Stimulated activated CD4-positive, alpha-beta T cell treated with anti-CD3 and anti-CD28 coated beads, Interleukin-4, amount 100 ng/mL, for 4 hours (primary cell): ENCODE data around the gene PRR18.

Experiments
- DNase-seq, 2 experiments: peaks; one replicate each; pipeline ENCODE4 v3.0.0-alpha.2; 2020

Gene PRR18

DNA sequence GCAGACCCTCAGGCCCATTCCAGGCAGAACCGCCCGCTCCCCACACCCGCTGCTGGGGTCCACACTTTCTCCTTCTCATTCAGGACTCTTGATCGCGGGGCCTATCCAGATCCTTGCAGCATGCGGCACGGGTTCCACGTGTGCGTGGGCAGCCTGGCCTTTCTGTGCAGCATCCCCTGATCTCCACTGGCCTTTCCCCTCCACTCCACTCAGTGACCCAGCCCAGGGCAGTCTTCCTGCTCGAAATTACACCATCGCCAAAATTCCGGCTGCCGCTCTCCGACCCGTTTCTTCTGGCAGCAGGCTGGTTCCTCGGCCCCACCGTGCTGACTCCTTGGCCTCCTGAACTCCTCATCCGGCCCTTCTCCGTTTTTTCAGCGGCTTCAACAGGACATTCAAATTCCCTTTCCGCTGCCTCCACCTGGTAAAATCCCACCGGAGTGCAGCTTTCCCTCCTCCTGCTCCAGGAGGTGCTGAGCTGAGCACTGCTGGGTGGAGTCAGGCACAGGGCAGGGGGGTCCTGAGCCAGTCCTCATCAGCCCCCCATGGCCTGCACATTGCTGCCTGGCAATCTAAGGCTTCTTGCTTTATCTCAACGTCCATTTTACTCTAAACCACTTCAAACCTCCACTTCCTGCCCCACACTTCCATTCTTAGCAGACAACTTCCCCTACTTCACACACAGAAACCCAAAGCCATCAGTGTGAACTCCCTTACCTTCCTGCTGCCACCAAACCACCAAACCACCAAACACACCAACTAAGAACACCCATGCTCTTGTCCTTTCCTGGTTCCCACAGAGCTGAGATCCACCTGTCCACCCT lies 25.2 kb upstream of the PRR18 start:
- no peak for DNase-seq

DNA sequence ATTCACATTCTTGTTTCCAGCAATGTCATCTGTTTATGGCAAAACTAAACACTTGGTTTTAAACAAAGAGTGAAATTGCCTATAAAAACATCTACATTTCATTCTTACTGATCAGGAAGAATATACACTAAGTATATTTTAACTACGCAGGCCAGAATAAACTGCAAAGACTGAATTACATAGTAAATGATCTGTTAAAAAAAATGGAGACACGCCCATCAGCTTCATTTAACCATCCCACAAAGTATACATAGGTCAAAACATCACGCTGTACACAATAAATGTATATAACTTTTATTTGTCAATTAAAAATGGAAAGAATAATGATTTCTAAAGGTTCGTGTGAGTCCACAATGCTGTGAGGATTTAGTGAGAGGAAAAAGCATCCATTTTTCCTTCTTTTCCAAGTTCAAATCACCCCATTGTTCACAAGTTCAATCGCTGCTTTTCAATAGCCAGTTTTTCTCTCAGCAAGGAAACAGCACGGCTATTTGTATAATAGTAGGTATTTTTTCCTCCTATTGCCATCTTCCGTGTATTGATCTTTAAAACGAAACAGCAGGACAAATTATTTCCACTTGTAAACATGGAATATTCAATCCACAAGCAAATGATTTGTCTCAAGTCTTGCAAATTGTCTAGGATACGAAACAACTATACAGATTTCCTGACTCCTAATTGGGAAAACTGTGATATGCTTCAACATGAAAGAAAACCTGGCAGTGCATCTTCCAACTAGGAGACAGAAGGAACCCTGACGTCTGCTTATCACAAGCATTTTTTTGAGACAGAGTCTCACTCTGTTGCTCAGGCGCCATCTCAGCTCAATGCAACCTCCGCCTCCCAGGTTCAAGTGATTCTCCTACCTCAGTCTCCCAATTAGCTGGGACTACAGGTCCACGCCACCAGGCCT lies 23.6 kb upstream of the PRR18 start:
- DNase-seq, result no peak

DNA sequence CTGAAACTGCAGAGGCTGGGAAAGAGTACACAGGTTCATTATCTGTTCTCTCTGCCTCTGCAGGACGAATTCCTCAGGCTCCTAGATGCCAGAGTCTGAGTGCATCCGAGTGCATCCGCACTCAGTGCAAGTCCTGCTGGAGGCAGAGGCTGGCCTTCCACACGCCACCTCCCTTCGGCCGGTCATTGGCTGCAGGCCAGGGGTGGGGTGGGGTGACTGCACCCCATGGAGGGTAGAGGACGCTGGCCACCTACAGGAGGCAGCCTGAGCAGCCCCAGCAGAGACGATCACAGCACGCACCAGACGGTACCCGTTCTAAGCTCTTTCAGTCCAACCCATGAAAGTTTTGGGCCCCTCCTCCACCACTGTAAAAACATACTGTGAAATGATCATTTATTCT lies 22.4 kb upstream of the PRR18 start:
- no peak for DNase-seq

DNA sequence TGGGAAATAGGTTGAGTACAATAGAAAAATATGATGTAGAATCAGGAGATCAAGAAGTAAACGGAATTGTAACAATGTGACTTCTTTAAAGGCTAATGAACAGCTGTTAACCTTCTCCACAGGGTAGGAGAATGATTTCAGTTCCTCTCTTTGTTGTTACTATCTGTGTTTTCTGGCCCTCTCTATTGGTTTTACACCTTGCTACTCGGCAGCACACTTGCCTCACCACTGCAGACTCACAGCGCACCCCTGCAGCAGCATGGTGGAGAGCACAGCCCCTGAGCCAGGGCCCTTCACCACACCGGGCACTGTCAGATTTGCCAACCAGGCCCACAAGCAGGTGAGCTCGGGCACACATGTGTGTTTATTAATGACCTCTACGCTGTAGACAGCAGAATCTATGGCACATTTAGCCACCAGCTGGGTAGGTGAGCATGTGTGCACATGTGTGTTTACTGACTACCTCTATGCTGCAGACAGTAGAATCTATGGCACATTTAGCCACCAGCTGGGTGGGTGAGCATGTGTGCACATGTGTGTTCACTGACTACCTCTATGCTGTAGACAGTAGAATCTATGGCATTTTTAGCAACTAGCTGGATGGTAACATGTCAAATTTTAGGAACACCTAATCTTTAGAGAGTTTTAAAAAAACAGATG lies 17.3 kb upstream of the PRR18 start:
- DNase-seq, result no peak

DNA sequence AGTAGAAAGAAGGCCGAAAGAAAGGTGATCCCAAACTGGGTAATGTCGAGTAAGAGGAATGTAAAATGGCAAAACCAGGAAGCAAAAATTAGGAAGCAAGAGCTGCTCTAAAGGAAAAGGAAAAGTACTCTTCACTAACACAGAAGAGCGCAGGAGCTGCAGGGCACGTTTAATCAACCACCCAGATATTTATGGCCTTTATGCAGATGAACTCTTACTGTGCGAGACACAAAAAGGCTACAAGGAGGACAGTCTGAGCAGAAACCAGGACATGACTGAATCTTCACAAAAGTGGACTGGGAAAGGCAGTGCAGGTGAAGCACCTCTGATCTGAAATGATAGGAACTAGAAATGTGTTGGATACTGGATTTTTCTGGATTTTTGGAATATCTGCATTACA lies 15.2 kb upstream of the PRR18 start:
- no peak for DNase-seq

DNA sequence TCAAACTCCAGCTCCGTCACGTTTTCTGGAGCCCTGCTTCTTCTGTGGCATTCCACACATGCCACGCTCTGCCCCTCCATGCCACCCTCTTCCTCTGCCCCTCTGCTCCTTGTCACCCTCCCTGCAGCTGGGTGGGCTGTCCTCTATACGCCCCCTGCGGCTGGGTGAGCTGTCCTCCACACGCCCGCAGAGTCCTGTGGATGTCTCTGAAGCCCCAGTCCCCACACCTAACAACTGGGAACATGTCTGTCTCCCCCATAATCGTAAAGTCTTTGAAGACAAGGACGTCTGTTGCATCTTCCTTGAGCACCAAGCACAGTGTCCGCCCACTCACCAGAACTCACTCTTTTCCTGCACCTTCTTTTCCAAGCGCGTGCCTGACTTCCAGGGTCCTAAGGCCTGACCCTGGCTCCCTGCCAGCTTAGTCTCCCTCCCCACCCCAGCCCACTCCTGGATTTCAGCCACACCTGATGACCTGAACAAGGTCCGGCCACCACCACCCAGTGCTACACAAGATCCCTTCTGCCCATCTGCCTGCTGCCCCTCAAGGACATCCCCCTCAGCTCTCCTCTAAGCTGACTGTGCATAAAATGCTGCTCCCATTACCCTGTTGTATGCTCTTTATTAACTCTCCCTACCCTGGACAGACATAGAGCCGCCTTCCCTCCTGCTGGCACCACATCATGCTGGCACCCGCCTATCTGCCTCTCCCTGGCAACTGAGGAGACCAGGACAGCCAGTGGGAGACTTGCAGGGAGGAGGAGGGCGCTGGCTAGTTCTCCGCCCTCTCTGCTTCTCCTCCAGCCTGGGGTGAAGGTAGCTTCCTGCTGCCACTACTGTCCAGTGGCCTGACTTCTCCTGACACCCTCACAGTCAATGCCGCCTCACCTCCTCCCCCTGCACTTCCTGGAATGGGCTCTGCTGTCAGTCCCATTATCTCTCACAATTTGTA lies 10.7 kb upstream of the PRR18 start:
- DNase-seq, result no peak

DNA sequence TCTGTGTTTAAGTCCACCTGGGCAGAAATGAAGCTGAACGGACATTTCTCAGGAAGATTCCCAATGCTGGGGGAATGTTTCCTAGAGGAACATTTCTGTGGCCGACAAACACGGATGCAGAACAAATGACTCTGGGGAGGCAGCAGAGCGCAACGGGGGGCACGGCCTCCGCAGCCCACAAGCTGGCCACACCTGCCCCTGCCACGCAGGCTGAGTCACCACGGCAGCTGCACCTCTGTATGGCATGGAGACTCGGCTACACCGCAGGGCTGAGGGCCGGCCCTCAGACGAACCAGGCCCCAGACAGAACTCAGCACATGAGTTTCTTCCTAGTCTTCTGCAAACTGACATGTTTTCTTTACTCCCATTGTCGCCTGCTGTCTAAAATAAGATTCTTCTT lies 10.0 kb upstream of the PRR18 start:
- DNase-seq, result no peak

DNA sequence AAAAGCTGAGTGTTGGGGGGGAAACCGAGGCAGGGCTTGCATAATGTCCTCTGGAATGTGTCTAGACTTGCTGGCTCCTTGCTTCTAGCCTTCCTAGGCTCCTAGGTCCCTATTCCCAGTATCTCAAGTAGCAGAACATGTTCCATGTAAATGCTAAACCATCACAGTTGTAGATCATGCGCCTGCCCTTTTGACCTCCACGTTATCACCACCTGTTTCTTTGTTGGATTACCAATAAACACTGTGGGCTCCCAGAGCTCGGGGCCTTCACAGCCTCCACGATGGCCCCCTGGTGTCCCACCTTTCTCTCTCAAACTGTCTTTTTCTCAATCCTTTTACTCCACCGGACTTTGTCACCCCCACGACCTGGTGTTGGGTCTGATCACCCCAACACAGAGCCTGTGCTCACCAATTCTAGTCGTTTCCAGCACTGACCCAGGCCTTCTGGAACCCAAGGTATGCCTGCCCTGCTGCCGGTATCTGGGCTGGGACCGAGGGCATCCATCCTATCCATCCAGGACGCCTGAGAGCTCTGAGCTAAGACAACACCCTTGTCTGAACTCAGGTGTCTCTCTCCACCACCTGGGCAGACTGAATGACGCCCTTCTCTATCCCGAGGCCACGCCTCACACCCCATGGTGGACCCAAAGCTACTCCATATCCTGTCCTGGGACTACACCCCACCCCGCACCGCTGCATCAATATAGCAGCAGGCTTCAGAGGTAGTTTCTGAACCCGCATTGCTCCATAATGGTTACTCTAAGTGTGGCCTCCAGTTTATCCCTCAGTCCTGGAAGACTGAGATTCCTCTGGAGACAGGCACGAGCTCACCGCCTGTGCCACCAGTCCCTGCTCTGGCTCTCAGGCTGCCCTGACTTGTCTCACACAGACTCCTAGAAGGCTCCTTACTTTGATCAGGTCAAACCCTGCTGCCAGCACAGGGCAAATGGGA lies 9.3 kb upstream of the PRR18 start:
- DNase-seq, result no peak

DNA sequence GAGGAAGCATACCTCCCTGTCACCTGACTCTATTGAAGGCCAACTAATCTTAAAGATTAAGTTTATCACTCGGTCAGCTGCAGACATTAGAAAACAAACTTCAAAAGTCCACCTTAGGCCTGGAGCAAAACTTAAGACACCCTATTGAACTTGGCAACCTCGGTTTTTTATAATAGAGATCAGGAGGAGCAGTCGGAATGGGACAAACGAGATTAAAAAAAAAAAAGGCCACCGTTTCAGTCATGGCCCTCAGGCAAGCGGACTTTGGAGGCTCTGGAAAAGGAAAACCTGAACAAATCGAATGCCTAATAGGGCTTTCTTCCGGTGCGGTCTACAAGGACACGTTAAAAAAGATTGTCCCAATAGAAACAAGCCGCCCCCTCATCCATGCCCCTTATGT lies 7.2 kb upstream of the PRR18 start:
- no peak for DNase-seq

DNA sequence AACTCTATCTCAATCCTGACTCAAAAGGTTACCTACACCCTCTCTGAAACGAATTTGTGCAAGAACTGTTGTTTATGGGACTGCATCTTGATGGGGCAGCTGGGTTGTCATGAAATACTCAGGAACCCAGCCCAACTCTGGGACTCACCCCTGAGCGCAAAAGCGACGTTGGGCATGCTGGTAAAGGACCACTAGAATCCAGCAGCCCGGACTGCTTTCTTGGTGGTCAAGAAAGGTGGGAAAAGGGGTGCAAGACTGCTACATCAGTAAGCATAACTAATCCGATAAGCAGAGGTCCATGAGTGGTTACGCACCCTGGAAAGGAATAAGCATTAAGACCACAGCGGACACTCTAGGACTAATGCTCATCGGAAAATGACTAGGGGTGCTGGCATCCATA lies 6.3 kb upstream of the PRR18 start:
- DNase-seq, result no peak

DNA sequence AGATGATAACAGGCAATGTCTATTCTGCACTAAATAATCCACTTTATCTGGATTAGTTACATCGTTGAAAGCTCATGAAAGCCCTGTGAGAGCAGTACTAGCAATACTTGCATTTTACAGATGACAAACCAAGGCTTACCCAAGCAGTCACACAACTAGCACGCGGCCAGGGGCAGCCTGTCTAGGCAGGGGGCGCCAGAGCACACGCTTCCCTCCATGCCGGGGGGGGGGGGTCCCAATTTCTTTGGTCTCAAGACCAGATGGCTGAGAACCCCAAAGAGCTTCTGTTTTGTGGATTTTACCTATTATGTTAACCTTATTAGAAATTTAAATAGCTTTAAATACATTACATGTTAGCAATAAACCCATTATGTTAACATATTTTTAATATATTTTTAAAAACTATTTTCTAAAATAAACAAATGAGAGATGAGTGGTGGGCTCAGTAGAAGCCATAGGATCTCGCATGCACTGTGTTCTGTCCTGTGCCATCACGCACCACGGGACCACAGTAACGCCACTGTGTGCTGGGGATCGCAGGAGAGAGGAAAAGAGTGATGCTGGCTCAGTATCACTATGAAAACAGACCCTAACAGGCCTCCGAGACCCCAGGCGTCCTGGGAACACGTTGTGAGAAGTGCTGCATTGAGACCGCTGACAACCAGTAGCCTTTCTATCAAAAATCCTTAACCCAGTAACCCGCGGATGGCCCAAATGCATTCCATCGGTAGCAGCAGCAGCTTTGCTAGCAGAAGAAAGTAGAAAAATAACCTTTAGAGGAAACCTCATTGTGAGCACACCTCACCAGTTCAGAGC lies 5.3 kb upstream of the PRR18 start:
- peak in 1 of 2 experiments; percentile 32 for DNase-seq

DNA sequence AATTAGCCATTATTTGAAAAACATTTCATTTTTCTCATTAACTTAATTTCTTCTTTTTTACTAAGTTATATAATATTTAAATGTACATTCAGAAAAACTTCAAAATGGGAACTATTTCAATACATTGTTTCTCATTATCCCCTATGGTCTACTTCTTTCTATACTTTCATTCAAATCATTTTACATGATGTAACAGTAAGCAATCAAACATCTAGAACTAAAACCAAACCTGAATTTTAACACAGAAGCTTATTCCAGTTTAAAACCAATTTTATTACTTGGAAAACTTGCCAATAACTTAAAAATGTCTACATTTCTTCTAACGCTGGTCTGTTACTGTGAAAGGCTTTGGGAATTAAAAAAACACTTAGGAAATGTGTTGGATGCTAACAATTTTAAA lies 4.6 kb upstream of the PRR18 start:
- DNase-seq, result no peak

DNA sequence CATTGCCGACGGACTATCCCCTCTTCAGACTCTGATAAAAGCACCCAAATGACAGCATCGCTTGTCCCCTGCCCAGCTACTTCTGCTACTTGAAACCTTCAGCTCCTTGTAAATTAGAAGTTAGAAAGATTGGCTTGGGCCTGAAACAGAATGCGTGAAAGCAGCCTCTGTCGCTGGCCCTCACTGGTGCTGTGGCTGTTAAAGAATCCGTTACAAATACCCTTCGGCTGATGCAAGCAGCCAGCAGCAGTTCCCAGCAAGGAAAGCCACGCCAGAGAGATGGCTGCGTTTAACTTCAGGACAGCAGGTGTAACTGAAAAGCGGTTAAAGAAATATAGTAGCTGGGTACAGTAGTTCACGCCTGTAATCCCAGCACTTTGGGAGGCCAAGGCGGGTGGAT lies 2.4 kb upstream of the PRR18 start:
- no peak for DNase-seq

DNA sequence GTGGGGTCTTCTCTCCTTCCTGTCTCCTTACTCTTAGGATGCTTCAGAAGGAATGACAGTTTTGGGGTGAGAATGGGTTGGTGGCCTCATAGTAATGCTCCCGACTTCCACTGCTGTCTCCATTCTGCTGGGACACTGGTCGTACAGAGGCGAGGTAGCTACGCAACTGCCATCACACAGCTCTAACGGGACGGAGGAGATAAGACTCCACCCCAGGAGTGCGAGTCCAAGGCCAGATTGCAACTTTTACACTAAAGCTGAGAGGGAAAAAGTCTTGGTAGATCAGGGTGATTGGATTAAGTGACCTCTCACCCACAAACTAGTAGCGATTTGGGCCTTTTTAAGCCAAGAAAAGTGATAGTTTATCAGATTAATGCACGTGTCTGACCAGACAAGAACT lies 1.8 kb upstream of the PRR18 start:
- DNase-seq, result no peak

DNA sequence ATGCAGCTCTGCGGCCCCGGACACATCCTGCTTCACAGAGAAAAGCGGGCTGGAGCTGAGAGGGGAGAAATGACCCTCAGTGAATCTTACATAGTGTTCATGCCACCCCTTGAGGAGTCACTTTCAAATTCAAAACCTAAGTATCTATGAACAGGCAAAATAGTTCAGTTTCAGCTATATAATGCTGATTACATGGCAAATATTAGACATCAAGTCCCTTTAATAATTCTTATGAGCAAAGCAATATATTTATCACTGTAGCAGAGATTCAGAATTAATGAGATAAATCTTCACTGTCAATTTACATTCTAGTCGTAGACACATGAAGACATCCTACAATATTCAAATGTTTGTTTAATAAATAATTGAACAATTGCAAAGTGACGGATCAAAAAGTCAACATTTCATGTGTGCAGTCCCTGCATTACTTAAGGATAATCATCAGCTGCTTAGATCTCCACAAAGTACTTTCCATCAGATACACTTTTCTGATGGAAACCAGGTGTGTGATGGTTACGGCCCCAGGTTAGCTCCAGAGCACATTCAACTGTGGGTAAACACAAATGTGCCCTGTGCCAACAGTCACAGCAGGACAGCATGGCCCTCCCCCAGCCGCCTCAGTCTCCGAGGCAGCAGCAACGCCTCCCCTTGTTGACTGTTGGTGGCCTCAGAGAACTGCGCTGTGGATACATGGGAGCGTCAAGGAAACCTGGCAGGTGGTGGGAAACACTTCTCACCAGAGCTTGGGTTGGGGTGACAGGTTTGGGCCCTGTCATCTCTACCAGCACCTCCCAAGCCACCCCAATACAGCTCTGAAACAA lies 787 bp upstream of the PRR18 start:
- no peak for DNase-seq

DNA sequence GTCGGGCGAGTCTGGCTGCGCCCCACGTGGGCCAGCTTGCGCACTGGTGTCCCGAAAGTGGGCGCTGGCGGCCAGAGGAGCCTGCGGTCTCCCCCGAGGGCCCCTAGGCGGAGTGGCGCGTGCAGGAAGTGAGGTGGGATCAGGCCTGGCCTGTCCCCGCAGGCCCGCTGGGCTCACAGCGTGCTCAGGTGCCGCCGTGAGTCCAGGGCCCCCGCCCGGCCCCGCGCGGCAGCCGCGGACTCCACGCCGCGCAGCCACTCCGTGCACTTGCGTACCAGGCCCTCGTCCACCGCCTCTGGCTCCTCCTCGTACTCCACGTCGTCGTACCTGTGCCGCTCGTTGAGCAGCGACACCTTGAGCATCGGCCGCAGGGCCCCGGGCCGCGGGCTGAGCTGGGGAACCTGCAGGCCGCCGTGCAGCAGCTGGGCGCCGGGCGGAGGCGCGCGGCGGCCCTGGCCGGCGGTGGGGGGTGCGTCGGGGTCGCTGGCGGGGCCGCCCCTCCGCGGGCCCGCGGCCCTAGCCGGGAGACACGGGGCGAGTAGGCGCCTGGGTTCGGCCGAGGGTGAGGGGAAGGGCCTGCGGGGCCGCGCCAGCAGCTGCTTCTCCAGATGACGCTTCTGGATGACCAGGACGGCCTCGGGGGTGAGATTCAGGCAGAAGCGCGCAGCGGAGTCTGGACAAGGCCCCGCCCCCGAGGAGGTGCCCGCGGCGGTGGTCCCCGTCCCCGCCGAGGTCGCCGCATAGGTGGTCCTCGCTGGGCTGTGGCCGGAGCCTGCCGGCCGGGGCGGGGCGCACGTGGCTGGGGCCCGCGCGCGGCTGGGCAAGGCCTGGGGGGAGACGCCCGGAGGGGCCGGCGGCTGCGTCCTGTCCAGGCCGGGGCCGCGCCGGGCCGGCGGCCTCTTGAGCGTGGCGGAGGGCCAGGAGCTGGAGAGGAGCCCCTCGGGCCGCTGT lies 835 bp downstream of the PRR18 start:
- no peak for DNase-seq

DNA sequence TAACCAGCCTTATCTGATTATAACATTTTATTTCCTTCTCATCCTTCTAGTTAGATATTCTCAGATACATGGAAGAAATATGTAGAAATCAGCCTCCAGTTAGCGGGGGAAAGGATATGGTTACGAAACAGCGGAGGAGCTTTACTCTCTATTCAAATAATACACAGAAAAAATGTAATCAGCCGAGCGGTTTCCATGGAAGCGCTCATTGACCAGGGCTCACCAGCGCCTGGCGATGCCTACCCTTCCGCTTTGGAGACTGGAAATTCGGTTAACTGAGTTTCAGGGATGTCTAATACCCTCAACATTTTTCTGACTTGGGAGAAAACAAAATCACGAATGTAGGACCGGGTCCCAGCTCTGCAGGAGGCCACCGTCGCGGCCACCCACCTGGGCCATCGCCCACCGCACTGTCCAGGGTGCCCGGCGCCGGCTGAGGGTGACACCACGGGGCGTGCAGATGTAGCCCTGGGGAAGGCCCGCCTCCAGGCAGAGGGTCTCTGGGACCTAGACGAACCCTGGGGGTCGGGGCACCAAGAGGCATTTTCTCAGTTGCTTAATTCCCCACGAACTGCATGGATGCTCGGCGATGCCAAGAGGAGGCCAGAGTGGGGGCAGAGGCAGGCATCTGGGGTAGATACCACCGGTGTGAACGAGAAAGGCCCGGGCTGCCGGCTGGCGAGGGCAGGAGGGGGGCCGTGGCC lies 1.7 kb downstream of the PRR18 start:
- no peak for DNase-seq
